ENCODE data around the gene PDE6A. TPM values are rescaled to one million over a fixed set of nuclear protein-coding genes. Genes with fewer than 3 reads are reported as not detected.

Gene PDE6A
- polyA plus RNA-seq, 1 experiment, result not detected

DNA sequence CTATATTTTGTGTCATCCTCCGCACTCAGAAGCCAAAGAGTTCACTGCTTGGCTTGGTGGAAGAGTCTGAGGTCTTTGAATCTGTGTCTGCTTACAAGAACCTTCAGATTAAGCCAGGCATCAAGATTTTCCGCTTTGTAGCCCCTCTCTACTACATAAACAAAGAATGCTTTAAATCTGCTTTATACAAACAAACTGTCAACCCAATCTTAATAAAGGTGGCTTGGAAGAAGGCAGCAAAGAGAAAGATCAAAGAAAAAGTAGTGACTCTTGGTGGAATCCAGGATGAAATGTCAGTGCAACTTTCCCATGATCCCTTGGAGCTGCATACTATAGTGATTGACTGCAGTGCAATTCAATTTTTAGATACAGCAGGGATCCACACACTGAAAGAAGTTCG, 36.6 kb upstream of the PDE6A start:
- no peaks in the 10 kb centered on the region for H3K9me3 ChIP-seq (ENCODE audit: control insufficient read depth, insufficient read depth, low read length)
- CTCF ChIA-PET, result interaction anchor here (1.4 to 5.6 kb wide), 6 partner anchors 10 to 150 kb away, joined by 4 to 25 read pairs (median 16); no protein-coding TSS in a partner anchor
- TF ChIP-seq, protein P1, sequence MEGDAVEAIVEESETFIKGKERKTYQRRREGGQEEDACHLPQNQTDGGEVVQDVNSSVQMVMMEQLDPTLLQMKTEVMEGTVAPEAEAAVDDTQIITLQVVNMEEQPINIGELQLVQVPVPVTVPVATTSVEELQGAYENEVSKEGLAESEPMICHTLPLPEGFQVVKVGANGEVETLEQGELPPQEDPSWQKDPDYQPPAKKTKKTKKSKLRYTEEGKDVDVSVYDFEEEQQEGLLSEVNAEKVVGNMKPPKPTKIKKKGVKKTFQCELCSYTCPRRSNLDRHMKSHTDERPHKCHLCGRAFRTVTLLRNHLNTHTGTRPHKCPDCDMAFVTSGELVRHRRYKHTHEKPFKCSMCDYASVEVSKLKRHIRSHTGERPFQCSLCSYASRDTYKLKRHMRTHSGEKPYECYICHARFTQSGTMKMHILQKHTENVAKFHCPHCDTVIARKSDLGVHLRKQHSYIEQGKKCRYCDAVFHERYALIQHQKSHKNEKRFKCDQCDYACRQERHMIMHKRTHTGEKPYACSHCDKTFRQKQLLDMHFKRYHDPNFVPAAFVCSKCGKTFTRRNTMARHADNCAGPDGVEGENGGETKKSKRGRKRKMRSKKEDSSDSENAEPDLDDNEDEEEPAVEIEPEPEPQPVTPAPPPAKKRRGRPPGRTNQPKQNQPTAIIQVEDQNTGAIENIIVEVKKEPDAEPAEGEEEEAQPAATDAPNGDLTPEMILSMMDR (IDR thresholded peaks at IDR 0.05; ENCODE audit: low read depth, low read length), result no peak
- no peak overlapping the region for H3K4me3 ChIP-seq (ENCODE audit: low read depth, low read length)
- POLR2A ChIA-PET, result no interaction called here
- DNase-seq (ENCODE audit: low read depth, low spot score), result no peak
- H3K27ac ChIP-seq (ENCODE audit: low read depth, low read length), result no peak overlapping the region
- no peaks in the 10 kb centered on the region for H3K27me3 ChIP-seq (ENCODE audit: control insufficient read depth, insufficient read depth, low read length)

DNA sequence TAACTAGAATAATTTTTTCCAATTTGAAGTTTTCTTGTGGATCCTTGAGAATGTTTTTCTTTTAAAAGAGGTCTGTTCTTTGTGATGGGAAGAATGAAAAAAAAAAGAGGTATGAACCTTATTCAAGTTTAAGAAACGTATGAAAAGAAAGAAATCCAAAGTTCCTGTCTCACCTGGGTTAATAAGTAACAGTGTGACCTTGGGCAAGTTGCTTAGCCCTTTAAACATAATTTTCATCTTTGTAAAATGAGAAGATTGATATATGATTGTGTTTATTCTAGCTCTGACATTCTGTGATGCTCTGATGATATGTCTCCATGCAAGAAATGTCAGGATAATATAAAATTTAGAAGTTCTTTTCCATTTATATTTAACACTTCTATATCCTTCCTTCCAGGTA, 35.3 kb upstream of the PDE6A start:
- Histone ChIP-seq H3K27me3 (ENCODE audit: control insufficient read depth, insufficient read depth, low read length) (no peaks in the 10 kb centered on the region), H3K4me3 (ENCODE audit: low read depth, low read length) (no peak overlapping the region), H3K27ac (ENCODE audit: low read depth, low read length) (no peak overlapping the region), H3K9me3 (ENCODE audit: control insufficient read depth, insufficient read depth, low read length) (no peaks in the 10 kb centered on the region)
- ChIA-PET CTCF (interaction anchor here (1.4 to 5.6 kb wide), 4 partner anchors 11 to 145 kb away, joined by 4 to 25 read pairs (median 20); no protein-coding TSS in a partner anchor), POLR2A (no interaction called here)
- no peak for DNase-seq (ENCODE audit: low read depth, low spot score)
- TF ChIP-seq, protein P1 (IDR thresholded peaks at IDR 0.05; ENCODE audit: low read depth, low read length), result no peak

DNA sequence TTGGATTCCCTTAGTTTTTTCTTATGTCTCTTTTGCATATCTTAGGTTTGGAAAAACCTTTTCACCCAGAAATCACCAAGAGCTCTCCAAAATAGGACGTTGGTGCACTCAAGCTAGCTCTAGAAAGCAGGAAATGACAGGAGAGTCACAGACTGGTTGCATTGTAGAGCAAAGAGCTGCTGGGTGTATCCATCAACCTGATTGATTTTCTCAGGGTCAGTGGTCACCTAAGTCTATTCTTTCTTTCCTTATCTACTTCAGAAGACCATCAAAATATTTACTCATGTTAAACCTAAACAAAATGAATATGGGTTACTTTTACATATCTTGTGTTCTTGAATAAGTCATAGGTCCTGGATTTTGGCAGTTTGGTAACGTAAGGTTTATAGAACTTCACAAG, 30.8 kb upstream of the PDE6A start:
- CTCF ChIA-PET, result interaction anchor here (0.6 to 3.3 kb wide), 5 partner anchors 13 to 229 kb away, joined by 3 to 16 read pairs (median 4); no protein-coding TSS in a partner anchor
- Histone ChIP-seq H3K27me3 (ENCODE audit: control insufficient read depth, insufficient read depth, low read length) (no peaks in the 10 kb centered on the region), H3K4me3 (ENCODE audit: low read depth, low read length) (no peak overlapping the region), H3K9me3 (ENCODE audit: control insufficient read depth, insufficient read depth, low read length) (no peaks in the 10 kb centered on the region), H3K27ac (ENCODE audit: low read depth, low read length) (no peak overlapping the region)
- POLR2A ChIA-PET, result interaction anchor here (1.1 kb wide), 1 partner anchor 13 kb away, joined by 12 read pairs; no protein-coding TSS in a partner anchor
- TF ChIP-seq, protein P1 (IDR thresholded peaks at IDR 0.05; ENCODE audit: low read depth, low read length), result no peak
- DNase-seq (ENCODE audit: low read depth, low spot score), result no peak

DNA sequence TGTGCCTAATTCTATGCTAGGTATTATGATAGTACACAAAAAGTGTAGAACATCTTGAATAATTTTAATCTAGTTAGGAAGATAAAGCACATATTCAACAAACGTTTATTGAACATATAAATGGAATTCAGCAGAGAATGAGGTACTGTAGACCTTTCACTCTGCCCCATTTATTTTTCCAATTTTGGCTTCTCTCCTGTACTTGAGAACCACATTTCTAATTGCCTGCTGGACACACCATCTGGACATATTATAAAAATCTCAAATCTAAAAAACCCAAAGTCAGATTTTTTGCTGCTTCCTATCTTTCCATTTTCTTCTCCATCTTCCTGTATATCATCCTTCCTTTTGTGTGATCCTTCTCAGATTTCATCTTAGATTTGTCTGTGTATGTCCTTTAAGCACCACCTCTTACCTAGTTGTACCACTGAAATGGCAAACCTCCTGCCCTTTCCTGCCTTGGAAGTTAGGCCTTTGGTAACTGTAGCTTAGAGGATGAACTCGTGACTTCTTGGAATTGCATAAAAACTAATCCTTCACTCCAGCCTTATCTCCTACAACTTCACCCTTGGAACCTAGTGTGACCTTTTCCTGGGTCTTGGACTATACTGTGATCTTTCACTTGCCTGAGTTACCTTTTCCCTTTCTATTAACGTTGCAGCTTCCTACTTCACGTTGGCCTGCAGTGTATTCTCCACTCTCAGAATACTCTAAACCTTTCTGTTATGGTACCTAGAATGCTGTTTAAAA, 24.8 kb upstream of the PDE6A start:
- H3K27me3 ChIP-seq (ENCODE audit: control insufficient read depth, insufficient read depth, low read length), result no peaks in the 10 kb centered on the region
- POLR2A ChIA-PET, result no interaction called here
- no peak for DNase-seq (ENCODE audit: low read depth, low spot score)
- H3K27ac ChIP-seq (ENCODE audit: low read depth, low read length), result no peak overlapping the region
- no peaks in the 10 kb centered on the region for H3K9me3 ChIP-seq (ENCODE audit: control insufficient read depth, insufficient read depth, low read length)
- TF ChIP-seq, protein P1 (IDR thresholded peaks at IDR 0.05; ENCODE audit: low read depth, low read length), result no peak
- H3K4me3 ChIP-seq (ENCODE audit: low read depth, low read length), result no peak overlapping the region
- CTCF ChIA-PET, result interaction anchor here (11.5 kb wide), 1 partner anchor 118 kb away, joined by 131 read pairs; no protein-coding TSS in a partner anchor

DNA sequence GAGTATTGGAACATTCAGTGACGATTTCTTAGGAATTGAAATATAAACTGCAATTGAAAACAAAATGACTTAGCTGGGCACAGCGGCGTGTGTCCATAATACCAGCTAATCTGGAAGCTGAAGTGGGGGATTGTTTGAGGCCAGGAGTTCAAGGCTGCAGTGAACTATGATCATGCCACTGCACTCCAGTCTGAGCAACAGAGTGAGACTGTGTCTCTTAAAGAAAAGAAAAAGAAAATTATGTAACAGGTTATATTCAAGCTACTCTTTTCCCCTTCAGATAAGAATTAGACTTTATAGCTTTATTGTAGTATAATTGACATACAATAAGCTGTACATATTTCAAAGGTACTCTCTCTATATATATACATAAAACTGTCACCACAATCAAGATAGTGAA, 22.4 kb upstream of the PDE6A start:
- no peak for DNase-seq (ENCODE audit: low read depth, low spot score)
- H3K27me3 ChIP-seq (ENCODE audit: control insufficient read depth, insufficient read depth, low read length), result no peaks in the 10 kb centered on the region
- H3K4me3 ChIP-seq (ENCODE audit: low read depth, low read length), result no peak overlapping the region
- TF ChIP-seq, protein P1 (IDR thresholded peaks at IDR 0.05; ENCODE audit: low read depth, low read length), result no peak
- CTCF ChIA-PET, result interaction anchor here (0.6 to 11.5 kb wide), 7 partner anchors 21 to 133 kb away, joined by 3 to 131 read pairs (median 4); no protein-coding TSS in a partner anchor
- H3K27ac ChIP-seq (ENCODE audit: low read depth, low read length), result no peak overlapping the region
- POLR2A ChIA-PET, result no interaction called here
- H3K9me3 ChIP-seq (ENCODE audit: control insufficient read depth, insufficient read depth, low read length), result no peaks in the 10 kb centered on the region
